Vagina (tissue), 2 donors: ENCODE measurements around the gene MAT2A.

Experiments
- POLR2AphosphoS5 ChIP-seq, 2 donors: sonication (generic); formaldehyde crosslinking; IDR thresholded peaks; one replicate each; pipeline ENCODE4 v1.9.0; 2017; ENCODE audit warnings: antibody characterized with exemption in 2 of 2, mild to moderate bottlenecking in 2 of 2, low read depth in 1 of 2; ENCODE audit not compliant: insufficient read depth in 1 of 2
- TF ChIP-seq, protein P1 (sequence below), 3 experiments: fragments of 450-650 bp in 2 of 3; fragments of 200-600 bp in 1 of 3; sonication (generic) in 1 of 3; IDR thresholded peaks; one replicate each; pipeline ENCODE4 v1.5.1; 2017 to 2019; ENCODE audit warnings: antibody characterized with exemption in 3 of 3, mild to moderate bottlenecking in 2 of 3, moderate library complexity in 2 of 3

DNA sequence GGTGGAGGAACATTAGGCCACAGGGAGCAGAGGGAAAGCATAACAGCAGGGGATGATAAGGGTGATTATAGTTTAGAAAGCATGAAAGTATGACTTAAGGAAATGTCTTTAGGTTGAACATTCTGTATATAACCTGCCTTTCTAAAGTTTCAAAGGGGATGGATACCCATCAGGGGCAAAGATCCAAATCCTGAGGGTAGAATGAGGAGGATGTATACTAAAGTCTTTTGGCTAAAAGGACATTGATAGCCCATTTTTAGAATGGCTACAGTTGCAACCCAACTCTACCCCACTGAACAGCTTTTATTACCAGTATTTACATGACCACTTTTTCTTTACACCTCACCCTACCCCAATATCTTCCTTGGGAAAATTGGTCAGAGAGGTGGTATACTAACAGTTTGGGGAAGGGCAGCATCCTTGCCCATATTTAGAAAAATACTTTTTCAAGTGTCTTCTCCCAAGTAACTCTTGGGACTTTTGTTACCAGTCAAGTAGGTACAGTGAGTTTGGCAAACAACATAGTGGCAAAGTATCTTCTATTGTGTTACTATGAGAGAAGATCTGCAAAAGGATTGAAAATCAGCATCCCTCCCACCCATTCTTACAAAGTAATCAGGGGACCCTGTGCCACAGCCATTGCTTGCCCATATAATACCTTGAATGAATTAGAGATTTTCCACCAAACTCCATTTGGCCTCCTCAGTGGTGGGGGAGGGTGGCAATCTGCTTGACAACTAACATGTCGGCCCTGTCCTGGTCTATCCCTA lies 8.3 kb downstream of the MAT2A start:
- TF ChIP-seq, protein P1, sequence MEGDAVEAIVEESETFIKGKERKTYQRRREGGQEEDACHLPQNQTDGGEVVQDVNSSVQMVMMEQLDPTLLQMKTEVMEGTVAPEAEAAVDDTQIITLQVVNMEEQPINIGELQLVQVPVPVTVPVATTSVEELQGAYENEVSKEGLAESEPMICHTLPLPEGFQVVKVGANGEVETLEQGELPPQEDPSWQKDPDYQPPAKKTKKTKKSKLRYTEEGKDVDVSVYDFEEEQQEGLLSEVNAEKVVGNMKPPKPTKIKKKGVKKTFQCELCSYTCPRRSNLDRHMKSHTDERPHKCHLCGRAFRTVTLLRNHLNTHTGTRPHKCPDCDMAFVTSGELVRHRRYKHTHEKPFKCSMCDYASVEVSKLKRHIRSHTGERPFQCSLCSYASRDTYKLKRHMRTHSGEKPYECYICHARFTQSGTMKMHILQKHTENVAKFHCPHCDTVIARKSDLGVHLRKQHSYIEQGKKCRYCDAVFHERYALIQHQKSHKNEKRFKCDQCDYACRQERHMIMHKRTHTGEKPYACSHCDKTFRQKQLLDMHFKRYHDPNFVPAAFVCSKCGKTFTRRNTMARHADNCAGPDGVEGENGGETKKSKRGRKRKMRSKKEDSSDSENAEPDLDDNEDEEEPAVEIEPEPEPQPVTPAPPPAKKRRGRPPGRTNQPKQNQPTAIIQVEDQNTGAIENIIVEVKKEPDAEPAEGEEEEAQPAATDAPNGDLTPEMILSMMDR (IDR thresholded peaks at IDR 0.05): no peak
- no peak for TF ChIP-seq POLR2AphosphoS5 (IDR thresholded peaks at IDR 0.05; ENCODE audit: insufficient read depth in 1 of 2, low read depth in 1 of 2)
